CD4-positive, alpha-beta T cell treated with Interleukin-17A for 1 hour (primary cell): ENCODE measurements around the gene CYYR1.

ENCODE experiments used
- DNase-seq: peaks from one replicate; pipeline ENCODE4 v3.0.0-alpha.2; 2020

CYYR1 gene

GRCh38 chr21:26423511-26423910, 149.6 kb downstream of the CYYR1 start:
- DNase-seq = no peak

- DNase-seq = no peak
Measured at GRCh38 chr21:26422706-26423105, 150.4 kb downstream of the CYYR1 start.

- DNase-seq = no peak
Measured at GRCh38 chr21:26422138-26422537, 150.9 kb downstream of the CYYR1 start.

GRCh38 chr21:26421724-26422123, 151.4 kb downstream of the CYYR1 start:
- DNase-seq = no peak
